Measurements from ENCODE around the gene CCR2. TPM values are rescaled to one million over a fixed set of nuclear protein-coding genes. Genes with fewer than 3 reads are reported as not detected.
"Not testable (repeated sequence)": the region's sequence is repeated elsewhere in the genome, so short reads cannot be mapped to it uniquely, and the experiment has no call there.

The CCR2 gene
- total RNA-seq, 2 experiments from 2014 or later = 70.8 to 70.9 TPM

DNA sequence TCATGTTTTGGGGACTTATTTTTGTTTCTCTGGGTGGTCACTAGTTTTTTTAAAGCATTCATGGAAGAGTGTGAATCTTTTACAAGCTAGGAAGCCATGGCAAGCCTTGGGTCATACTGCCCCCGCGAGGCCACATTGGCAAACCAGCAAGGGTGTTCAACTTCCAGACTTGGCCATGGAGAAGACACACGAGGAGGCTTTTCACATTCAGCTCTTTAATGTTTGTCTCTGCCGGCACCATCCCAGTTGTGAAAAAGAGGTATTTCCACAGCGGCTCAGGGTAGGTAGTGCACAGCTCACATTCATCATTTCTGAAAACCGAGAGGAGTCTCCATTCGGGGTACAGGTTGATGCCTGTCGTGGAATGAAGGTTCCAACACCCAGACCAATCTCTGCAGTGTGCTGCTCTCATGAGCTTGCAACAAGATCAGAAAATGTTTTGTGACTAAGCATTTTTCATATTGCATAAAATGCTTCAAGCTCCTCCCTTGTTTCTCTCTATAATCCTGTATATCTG lies 24.6 kb downstream of the CCR2 start:
- ATAC-seq (peak; percentile 50), DNase-seq (peak; percentile 82)
- Mint-ChIP-seq H3K4me3 (no peak overlapping the region), H3K4me1 (ENCODE audit: low read depth) (peaks cover 76% of the 10 kb centered on the region), H3K9me3 (ENCODE audit: insufficient read depth) (no peaks in the 10 kb centered on the region), H3K27me3 (ENCODE audit: low read depth) (no peaks in the 10 kb centered on the region), H3K27ac (no peak overlapping the region), H3K36me3 (ENCODE audit: low read depth) (peaks cover 40% of the 10 kb centered on the region)
- ChIA-PET POLR2A (interaction anchor here (0.7 to 1.0 kb wide), 2 partner anchors 288 to 299 kb away, joined by 3 to 4 read pairs; no protein-coding TSS in a partner anchor), CTCF (interaction anchor here (0.7 to 13.5 kb wide), 52 partner anchors 9 to 440 kb away, joined by 3 to 371 read pairs (median 5); partner anchors contain the start of genes CCR1, CCR2, CCR3 and CCR5)

DNA sequence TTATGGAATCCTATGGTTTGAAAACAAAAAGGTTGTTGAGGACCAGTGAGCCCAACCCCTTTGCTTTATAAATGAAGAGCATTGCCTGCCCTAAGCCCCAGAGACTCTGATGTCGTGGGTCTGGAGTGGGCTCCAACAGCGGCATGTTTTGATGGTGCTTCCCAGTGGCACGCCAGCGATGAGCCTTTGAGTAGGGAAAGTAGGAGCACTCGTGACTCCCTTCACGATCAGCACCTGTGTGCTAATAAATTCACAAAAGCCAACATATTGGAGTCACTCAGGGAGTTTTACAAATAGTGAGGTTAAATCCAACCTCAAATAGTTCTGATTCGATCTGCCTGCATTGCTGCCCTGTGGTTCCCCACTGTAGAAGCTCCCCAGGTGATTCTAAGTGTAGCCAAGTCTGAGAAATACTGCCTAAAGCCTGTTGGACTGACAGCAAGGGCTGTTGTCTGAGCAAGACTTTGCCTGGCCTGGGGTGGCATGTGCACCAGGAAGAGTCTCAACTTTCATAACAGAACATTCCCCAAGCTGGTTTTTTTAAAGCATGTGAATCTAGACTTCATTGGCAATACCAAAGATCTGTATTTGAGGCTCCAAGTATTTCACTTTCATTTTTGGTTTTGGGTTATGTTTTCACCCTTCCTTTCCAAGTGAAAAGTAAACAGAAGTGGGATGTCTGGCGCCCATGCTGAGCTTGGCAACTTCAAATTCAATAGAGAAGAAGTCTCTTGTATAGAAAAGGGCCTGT lies 26.7 kb downstream of the CCR2 start:
- Mint-ChIP-seq H3K27ac (peak overlapping the region; percentile 86), H3K9me3 (ENCODE audit: insufficient read depth) (no peaks in the 10 kb centered on the region), H3K4me3 (no peak overlapping the region), H3K27me3 (ENCODE audit: low read depth) (no peaks in the 10 kb centered on the region), H3K4me1 (ENCODE audit: low read depth) (peaks cover 77% of the 10 kb centered on the region), H3K36me3 (ENCODE audit: low read depth) (peaks cover 21% of the 10 kb centered on the region)
- ChIA-PET CTCF (interaction anchor here (0.9 to 9.3 kb wide), 8 partner anchors 8 to 302 kb away, joined by 3 to 72 read pairs (median 4); partner anchors contain the start of genes CCR1, CCR5AS and CCRL2), POLR2A (interaction anchor here (0.6 to 1.0 kb wide), 2 partner anchors 11 to 160 kb away, joined by 3 to 5 read pairs; no protein-coding TSS in a partner anchor)
- peak; percentile 35 for ATAC-seq
- no peak for DNase-seq

DNA sequence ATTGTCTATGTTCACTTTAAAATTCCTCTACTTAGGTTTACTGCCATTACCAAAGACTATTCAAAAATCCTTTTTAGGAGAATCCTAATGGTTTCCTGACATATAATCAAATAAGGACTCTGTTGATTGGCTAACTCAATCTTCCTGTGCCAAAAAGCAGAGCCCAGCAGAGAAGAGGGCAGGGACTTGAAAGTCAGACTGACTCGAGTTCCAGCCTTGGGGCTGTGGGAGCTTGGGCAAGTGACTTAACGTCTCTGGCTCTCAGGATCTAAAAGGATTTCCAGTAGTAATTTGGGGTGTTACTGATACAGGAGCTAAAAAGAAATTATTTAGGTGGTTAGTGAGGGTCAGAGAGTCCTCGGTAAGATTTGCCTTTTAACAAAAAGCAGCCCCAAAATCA lies 27.7 kb downstream of the CCR2 start:
- ATAC-seq (no peak), DNase-seq (no peak)
- CTCF ChIA-PET = interaction anchor here (0.6 to 9.3 kb wide), 9 partner anchors 11 to 305 kb away, joined by 3 to 72 read pairs (median 6); partner anchors contain the start of genes CCR1 and CCR5
- POLR2A ChIA-PET = no interaction called here
- Mint-ChIP-seq H3K4me1 (ENCODE audit: low read depth) (peaks cover 76% of the 10 kb centered on the region), H3K27me3 (ENCODE audit: low read depth) (no peaks in the 10 kb centered on the region), H3K4me3 (no peak overlapping the region), H3K36me3 (ENCODE audit: low read depth) (peaks cover 20% of the 10 kb centered on the region), H3K9me3 (ENCODE audit: insufficient read depth) (peaks cover 1% of the 10 kb centered on the region), H3K27ac (no peak overlapping the region)

GRCh38 chr3:46383211-46383950 lies 29.5 kb downstream of the CCR2 start:
- DNase-seq = no peak
- Mint-ChIP-seq H3K4me1 (ENCODE audit: low read depth) (peaks cover 66% of the 10 kb centered on the region), H3K27ac (peak overlapping the region; percentile 76), H3K27me3 (ENCODE audit: low read depth) (no peaks in the 10 kb centered on the region), H3K4me3 (peak overlapping the region; percentile 6), H3K9me3 (ENCODE audit: insufficient read depth) (peaks cover 4% of the 10 kb centered on the region), H3K36me3 (ENCODE audit: low read depth) (peaks cover 10% of the 10 kb centered on the region)
- peak; percentile 48 for ATAC-seq
- CTCF ChIA-PET = interaction anchor here (0.9 to 4.5 kb wide), 20 partner anchors 8 to 445 kb away, joined by 3 to 37 read pairs (median 4); partner anchors contain the start of genes CCR1 and CCR5
- POLR2A ChIA-PET = interaction anchor here (1.0 to 1.6 kb wide), 4 partner anchors 9 to 26 kb away, joined by 3 to 8 read pairs (median 5); partner anchors contain the start of genes CCR5AS and CCRL2

DNA sequence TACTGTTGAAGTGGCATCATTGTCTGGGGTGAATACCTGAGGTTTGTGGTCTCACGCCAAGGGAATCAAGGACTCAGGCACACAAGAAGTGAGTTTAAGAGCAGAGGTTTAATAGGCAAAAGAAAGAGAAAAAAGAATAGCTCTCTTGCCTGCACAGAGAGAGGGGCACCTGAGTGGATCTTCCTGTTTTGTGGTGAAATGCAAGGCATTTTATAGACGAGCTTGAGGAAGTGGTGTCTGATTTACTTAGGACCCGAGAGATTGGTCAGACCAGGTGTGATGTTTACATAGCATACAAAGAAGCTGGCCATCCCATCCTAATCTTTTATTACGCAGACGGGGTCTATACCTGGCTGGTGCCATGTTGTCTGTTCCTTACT lies 30.0 kb downstream of the CCR2 start:
- no peak for DNase-seq
- POLR2A ChIA-PET = interaction anchor here (1.0 to 1.6 kb wide), 4 partner anchors 9 to 26 kb away, joined by 3 to 8 read pairs (median 5); partner anchors contain the start of genes CCR5AS and CCRL2
- peak; percentile 27 for ATAC-seq
- Mint-ChIP-seq H3K4me3 (peak overlapping the region; percentile 6), H3K27ac (peak overlapping the region; percentile 76), H3K36me3 (ENCODE audit: low read depth) (peaks cover 9% of the 10 kb centered on the region), H3K9me3 (ENCODE audit: insufficient read depth) (peaks cover 4% of the 10 kb centered on the region), H3K4me1 (ENCODE audit: low read depth) (peaks cover 62% of the 10 kb centered on the region), H3K27me3 (ENCODE audit: low read depth) (no peaks in the 10 kb centered on the region)
- CTCF ChIA-PET = interaction anchor here (1.0 to 4.5 kb wide), 17 partner anchors 9 to 445 kb away, joined by 3 to 37 read pairs (median 5); partner anchors contain the start of genes CCR1 and CCR5

DNA sequence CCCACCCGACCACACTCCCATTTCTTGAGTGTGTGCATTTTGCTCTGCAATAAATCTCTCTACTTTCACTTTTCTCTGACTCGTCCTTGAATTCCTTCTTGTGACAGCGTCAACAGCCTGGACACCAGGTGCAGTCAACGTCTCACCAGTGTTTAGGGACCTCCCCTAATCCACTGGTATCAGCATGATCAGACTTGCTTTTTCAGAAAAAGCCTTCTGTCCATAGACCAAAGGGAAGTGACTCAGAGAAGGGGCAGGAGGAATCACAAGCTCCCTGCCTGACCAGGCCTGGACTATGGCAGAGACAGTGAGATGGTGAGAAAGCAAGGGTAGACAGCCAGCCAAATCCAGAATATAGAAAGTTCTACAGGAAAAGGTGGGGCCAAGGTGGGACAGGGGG lies 32.3 kb downstream of the CCR2 start:
- peaks cover 5% of the 10 kb centered on the region for H3K36me3 Mint-ChIP-seq (ENCODE audit: low read depth)
- peak; percentile 24 for ATAC-seq
- no peak overlapping the region for H3K4me3 Mint-ChIP-seq

DNA sequence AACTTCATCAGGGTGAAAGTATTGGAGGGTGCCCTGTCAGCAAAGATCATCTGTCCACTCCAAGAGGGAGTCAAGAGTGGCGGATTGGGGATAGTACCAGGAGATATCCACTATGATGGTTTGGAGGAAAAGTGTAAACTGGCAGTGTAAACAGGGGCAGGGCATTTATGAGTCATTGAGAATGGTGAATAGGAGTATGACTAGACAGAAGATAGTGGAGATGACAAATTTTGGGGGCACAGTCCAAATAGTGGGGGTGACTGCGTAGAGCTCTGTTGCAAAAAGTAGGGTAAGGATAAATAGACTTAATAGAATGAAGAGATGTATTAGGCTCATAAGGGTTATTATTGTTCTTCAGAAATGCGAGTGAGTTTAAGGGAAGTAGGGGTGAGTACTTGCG lies 34.9 kb downstream of the CCR2 start:
- DNase-seq; H3K9me3 Mint-ChIP-seq (ENCODE audit: insufficient read depth); H3K4me3 Mint-ChIP-seq; H3K27ac Mint-ChIP-seq; H3K36me3 Mint-ChIP-seq (ENCODE audit: low read depth); H3K27me3 Mint-ChIP-seq (ENCODE audit: low read depth); POLR2A ChIA-PET; ATAC-seq: not testable (repeated sequence)
- H3K4me1 Mint-ChIP-seq (ENCODE audit: low read depth) = peaks cover 34% of the 10 kb centered on the region
- CTCF ChIA-PET = interaction anchor here (1.1 kb wide), 1 partner anchor 10 kb away, joined by 5 read pairs; no protein-coding TSS in a partner anchor

More for the DNA sequence above, 32.3 kb downstream of the CCR2 start:
- ChIA-PET POLR2A (no interaction called here), CTCF (interaction anchor here (0.7 to 1.4 kb wide), 3 partner anchors 7 to 9 kb away, joined by 3 to 4 read pairs (median 3); no protein-coding TSS in a partner anchor)
- peak overlapping the region; percentile 58 for H3K27ac Mint-ChIP-seq
- H3K4me1 Mint-ChIP-seq (ENCODE audit: low read depth) = peaks cover 47% of the 10 kb centered on the region
- peaks cover 4% of the 10 kb centered on the region for H3K9me3 Mint-ChIP-seq (ENCODE audit: insufficient read depth)
- no peak for DNase-seq
- H3K27me3 Mint-ChIP-seq (ENCODE audit: low read depth) = no peaks in the 10 kb centered on the region

DNA sequence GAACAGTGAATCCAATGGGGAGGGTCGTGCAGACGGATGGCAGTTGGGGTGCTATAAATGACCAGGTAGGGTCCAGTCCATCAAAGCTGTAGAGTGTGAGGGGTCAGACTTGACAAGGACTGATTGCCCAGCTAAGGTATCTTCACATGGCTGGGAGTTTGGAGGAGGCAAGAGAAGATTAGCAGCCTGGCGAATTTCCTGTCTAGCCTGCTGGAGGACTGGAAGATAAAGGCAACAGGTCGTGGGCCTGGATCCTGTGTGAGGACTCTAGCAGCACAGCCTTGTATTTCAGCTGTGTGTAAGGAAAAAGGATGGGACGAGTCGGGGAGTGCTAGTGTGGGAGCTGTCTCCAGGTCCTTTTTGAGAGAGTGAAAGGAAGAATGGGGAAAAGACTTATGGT lies 35.4 kb downstream of the CCR2 start:
- H3K4me1 Mint-ChIP-seq (ENCODE audit: low read depth) = peaks cover 30% of the 10 kb centered on the region
- CTCF ChIA-PET = interaction anchor here (1.1 kb wide), 1 partner anchor 11 kb away, joined by 5 read pairs; no protein-coding TSS in a partner anchor

GRCh38 chr3:46391526-46391925 lies 37.6 kb downstream of the CCR2 start:
- POLR2A ChIA-PET = interaction anchor here (0.7 kb wide), 1 partner anchor 19 kb away, joined by 3 read pairs; no protein-coding TSS in a partner anchor
- H3K9me3 Mint-ChIP-seq (ENCODE audit: insufficient read depth); ATAC-seq; H3K4me3 Mint-ChIP-seq; DNase-seq; H3K27me3 Mint-ChIP-seq (ENCODE audit: low read depth); H3K36me3 Mint-ChIP-seq (ENCODE audit: low read depth): not testable (repeated sequence)
- peak overlapping the region; percentile 8 for H3K27ac Mint-ChIP-seq
- CTCF ChIA-PET = interaction anchor here (0.6 to 1.1 kb wide), 2 partner anchors 16 to 214 kb away, joined by 3 read pairs; partner anchors contain the start of genes CCR5AS and CCRL2
- peaks cover 26% of the 10 kb centered on the region for H3K4me1 Mint-ChIP-seq (ENCODE audit: low read depth)

More for the DNA sequence above, 35.4 kb downstream of the CCR2 start:
- H3K27ac Mint-ChIP-seq = no peak overlapping the region
- no peak overlapping the region for H3K4me3 Mint-ChIP-seq
- no peak for DNase-seq
- POLR2A ChIA-PET = no interaction called here
- peaks cover 4% of the 10 kb centered on the region for H3K9me3 Mint-ChIP-seq (ENCODE audit: insufficient read depth)
- H3K27me3 Mint-ChIP-seq (ENCODE audit: low read depth) = no peaks in the 10 kb centered on the region
- ATAC-seq = no peak
- H3K36me3 Mint-ChIP-seq (ENCODE audit: low read depth) = peaks cover 5% of the 10 kb centered on the region

DNA sequence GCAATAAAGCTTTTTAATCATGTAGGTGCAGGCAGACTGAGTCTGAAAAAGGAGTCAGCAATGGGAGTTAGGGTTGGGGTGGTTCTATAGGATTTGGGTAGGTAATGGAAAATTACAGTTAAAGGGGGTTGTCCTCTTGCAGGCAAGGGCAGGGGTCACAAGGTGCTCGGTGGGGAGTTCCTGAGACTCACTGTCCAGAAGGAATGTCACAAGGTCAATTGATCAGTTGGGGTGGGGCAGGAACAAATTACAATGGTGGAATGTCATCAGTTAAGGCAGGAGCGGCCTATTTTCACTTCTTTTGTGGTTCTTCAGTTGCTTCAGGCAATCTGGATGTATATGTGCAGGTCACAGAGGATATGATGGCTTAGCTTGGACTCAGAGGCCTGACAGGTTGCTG lies 39.1 kb downstream of the CCR2 start:
- H3K4me1 Mint-ChIP-seq (ENCODE audit: low read depth) = peaks cover 38% of the 10 kb centered on the region
- H3K27ac Mint-ChIP-seq = no peak overlapping the region
- no peak overlapping the region for H3K4me3 Mint-ChIP-seq
- H3K27me3 Mint-ChIP-seq (ENCODE audit: low read depth) = no peaks in the 10 kb centered on the region
- ChIA-PET CTCF (interaction anchor here (0.5 to 0.7 kb wide), 2 partner anchors 14 to 811 kb away, joined by 3 read pairs; partner anchors contain the start of gene CCR5AS), POLR2A (no interaction called here)
- peaks cover 6% of the 10 kb centered on the region for H3K36me3 Mint-ChIP-seq (ENCODE audit: low read depth)
- DNase-seq (no peak), ATAC-seq (no peak)
- H3K9me3 Mint-ChIP-seq (ENCODE audit: insufficient read depth) = no peaks in the 10 kb centered on the region
